Measurements from ENCODE around the gene FUOM. TPM values are rescaled to one million over a fixed set of nuclear protein-coding genes. Genes with fewer than 3 reads are reported as not detected.

Gene FUOM
- total and polyA plus RNA-seq, 9 of the 15 experiments (the other 6 are each of a cell fraction or from before 2014, with no cell fraction given): 1.8 to 96.1 (median 27.0) TPM

DNA sequence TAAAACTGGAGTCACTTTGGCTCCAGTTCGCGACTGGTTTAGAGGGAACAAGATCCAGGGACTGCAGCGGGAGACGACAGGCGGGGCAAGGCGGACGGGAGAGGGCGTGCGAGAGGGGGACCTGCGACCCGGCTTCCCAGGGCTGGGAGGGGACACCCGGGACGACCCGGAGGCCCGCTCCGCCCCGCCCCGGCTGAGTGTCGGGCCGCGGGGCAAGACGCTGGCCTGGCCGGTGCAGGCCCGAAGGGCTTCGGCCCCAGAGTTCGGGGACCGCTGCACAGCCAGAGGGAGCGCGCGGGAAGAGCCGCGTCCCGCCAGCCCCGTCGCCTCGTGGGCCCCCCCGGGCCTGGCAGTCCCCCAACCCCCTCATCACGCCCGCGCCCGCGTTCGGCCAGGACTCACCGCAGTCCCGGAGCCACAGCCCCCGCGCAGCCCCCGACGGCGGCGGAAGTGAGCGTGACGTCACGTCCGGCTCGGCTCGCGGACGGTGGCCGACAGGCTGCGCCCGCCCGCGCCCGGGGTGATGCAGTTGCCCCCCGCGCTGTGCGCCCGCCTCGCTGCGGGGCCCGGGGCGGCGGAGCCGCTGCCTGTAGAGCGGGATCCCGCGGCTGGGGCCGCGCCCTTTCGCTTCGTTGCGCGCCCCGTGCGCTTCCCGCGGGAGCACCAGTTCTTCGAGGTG is 49.3 kb downstream of the FUOM start, which contains the start of the genes TUBGCP2 and ZNF511 (continued):
- TF ChIP-seq, protein P1, sequence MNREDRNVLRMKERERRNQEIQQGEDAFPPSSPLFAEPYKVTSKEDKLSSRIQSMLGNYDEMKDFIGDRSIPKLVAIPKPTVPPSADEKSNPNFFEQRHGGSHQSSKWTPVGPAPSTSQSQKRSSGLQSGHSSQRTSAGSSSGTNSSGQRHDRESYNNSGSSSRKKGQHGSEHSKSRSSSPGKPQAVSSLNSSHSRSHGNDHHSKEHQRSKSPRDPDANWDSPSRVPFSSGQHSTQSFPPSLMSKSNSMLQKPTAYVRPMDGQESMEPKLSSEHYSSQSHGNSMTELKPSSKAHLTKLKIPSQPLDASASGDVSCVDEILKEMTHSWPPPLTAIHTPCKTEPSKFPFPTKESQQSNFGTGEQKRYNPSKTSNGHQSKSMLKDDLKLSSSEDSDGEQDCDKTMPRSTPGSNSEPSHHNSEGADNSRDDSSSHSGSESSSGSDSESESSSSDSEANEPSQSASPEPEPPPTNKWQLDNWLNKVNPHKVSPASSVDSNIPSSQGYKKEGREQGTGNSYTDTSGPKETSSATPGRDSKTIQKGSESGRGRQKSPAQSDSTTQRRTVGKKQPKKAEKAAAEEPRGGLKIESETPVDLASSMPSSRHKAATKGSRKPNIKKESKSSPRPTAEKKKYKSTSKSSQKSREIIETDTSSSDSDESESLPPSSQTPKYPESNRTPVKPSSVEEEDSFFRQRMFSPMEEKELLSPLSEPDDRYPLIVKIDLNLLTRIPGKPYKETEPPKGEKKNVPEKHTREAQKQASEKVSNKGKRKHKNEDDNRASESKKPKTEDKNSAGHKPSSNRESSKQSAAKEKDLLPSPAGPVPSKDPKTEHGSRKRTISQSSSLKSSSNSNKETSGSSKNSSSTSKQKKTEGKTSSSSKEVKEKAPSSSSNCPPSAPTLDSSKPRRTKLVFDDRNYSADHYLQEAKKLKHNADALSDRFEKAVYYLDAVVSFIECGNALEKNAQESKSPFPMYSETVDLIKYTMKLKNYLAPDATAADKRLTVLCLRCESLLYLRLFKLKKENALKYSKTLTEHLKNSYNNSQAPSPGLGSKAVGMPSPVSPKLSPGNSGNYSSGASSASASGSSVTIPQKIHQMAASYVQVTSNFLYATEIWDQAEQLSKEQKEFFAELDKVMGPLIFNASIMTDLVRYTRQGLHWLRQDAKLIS (CRISPR knock-in tag; IDR thresholded peaks at IDR 0.05): peak; percentile 43; the same call in 1 of the 2 replicates
- TF ChIP-seq NONO (IDR thresholded peaks at IDR 0.05; ENCODE audit: low read depth in 2 of 2, low read length in 1 of 2): peak; percentile 50 to 78
- TF ChIP-seq SNAPC5 (CRISPR knock-in tag; IDR thresholded peaks at IDR 0.05): no peak
- no peak for TF ChIP-seq PURB (CRISPR knock-in tag; IDR thresholded peaks at IDR 0.05; ENCODE audit: low read depth)
- TF ChIP-seq ETV1 (tag; conservative IDR thresholded peaks at IDR 0.05; ENCODE audit: low read depth): no peak
- no peak for TF ChIP-seq NFXL1 (CRISPR knock-in tag; IDR thresholded peaks at IDR 0.05)
- TF ChIP-seq KAT7 (CRISPR knock-in tag; IDR thresholded peaks at IDR 0.05; ENCODE audit: borderline replicate concordance): peak; percentile 49; the same call in 1 of the 2 replicates
- TF ChIP-seq ZNF41 (CRISPR knock-in tag; conservative IDR thresholded peaks at IDR 0.05): no peak
- TF ChIP-seq CREM (IDR thresholded peaks at IDR 0.05; ENCODE audit: low read depth): peak; percentile 93
- no peak for TF ChIP-seq MCM7 (IDR thresholded peaks at IDR 0.05)
- no peak for TF ChIP-seq ZNF140 (CRISPR knock-in tag; IDR thresholded peaks at IDR 0.05)
- peak; percentile 37 for TF ChIP-seq NEUROD1 (IDR thresholded peaks at IDR 0.05; ENCODE audit: borderline replicate concordance, low read depth, low read length, partially characterized antibody)
- TF ChIP-seq MECOM (CRISPR knock-in tag; IDR thresholded peaks at IDR 0.05): no peak
- TF ChIP-seq RBM34 (IDR thresholded peaks at IDR 0.05; ENCODE audit: borderline replicate concordance, insufficient read depth, low read length): no peak
- no peak for TF ChIP-seq SNIP1 (IDR thresholded peaks at IDR 0.05; ENCODE audit: low read depth)
- no peak for TF ChIP-seq ATF6 (CRISPR knock-in tag; IDR thresholded peaks at IDR 0.05)
- no peak for TF ChIP-seq IRF2 (CRISPR knock-in tag; IDR thresholded peaks at IDR 0.05)
- TF ChIP-seq LCOR (CRISPR knock-in tag; IDR thresholded peaks at IDR 0.05): no peak
- TF ChIP-seq, protein P2, sequence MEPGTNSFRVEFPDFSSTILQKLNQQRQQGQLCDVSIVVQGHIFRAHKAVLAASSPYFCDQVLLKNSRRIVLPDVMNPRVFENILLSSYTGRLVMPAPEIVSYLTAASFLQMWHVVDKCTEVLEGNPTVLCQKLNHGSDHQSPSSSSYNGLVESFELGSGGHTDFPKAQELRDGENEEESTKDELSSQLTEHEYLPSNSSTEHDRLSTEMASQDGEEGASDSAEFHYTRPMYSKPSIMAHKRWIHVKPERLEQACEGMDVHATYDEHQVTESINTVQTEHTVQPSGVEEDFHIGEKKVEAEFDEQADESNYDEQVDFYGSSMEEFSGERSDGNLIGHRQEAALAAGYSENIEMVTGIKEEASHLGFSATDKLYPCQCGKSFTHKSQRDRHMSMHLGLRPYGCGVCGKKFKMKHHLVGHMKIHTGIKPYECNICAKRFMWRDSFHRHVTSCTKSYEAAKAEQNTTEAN (CRISPR knock-in tag; IDR thresholded peaks at IDR 0.05): no peak
- TF ChIP-seq PCBP1 (IDR thresholded peaks at IDR 0.05; ENCODE audit: low read depth, low read length, poor library complexity, severe bottlenecking): no peak
- TF ChIP-seq ZNF696 (CRISPR knock-in tag; conservative IDR thresholded peaks at IDR 0.05): no peak
- TF ChIP-seq NFIX (CRISPR knock-in tag; IDR thresholded peaks at IDR 0.05; ENCODE audit: low read depth): no peak

Data from K562 (cell line).